K562 (cell line): Measurements from ENCODE around the gene PACS1. TPM values are rescaled to one million over a fixed set of nuclear protein-coding genes. Genes with fewer than 3 reads are reported as not detected.

Experiments used
- ATAC-seq: fragments of 200-7000 bp; cut with Tn5 transposase; 3 replicates; pipeline ENCODE4 v1.9.1; 2020; ENCODE audit warnings: moderate library complexity
- BruUV-seq: library from RNA; stranded (reverse); fragments of 400-500 nt; replicated peaks from 2 replicates; lab custom pipeline; 2021; lab: Mats Ljungman, UMichigan
- CTCF ChIA-PET: fragments of 300-600 bp; formaldehyde crosslinking; extraction: SDS; loops from one replicate; lab custom pipeline; 2021; ENCODE audit warnings: low intra/inter-chr PET ratio; lab: Yijun Ruan, JAX
- POLR2A ChIA-PET: fragments of 300-600, 350-650 bp; sonication (Branson Sonifier 250); formaldehyde crosslinking; extraction: SDS; loops from one replicate; lab custom pipeline; 2021; ENCODE audit warnings: antibody characterized with exemption, inconsistent platforms; lab: Yijun Ruan, JAX
- DNase-seq, 4 experiments: peaks; one replicate each; pipeline versions ENCODE4 v3.0.0 to v3.0.0-alpha.2; 2011 to 2018; ENCODE audit warnings: low spot score in 3 of 4, mixed read lengths in 3 of 4; ENCODE audit errors: extremely low read depth in 1 of 4
- FAIRE-seq: peaks from 2 replicates; lab custom pipeline; 2011; peaks lifted over from hg19 to GRCh38; lab: Jason Lieb, UNC
- H2AFZ ChIP-seq: 2 replicates; pipeline ENCODE4 v1.6.0; 2011; ENCODE audit warnings: low read depth, low read length, control low read depth, inconsistent platforms
- H3K27ac ChIP-seq: fragments of 200-600 bp; 3 replicates; pipeline ENCODE4 v1.8.0; 2011; ENCODE audit warnings: low read depth, mild to moderate bottlenecking, control low read depth, inconsistent platforms, low read length, moderate library complexity, mixed read lengths; ENCODE audit errors: extremely low read depth
- H3K27me3 ChIP-seq, 2 experiments: fragments of 300-600 bp in 1 of 2; 2 replicates in 1 of 2; 3 replicates in 1 of 2; pipeline versions ENCODE4 v1.6.0 to v1.8.0; 2011; ENCODE audit warnings: inconsistent platforms in 2 of 2, low read length in 2 of 2, mild to moderate bottlenecking in 1 of 2, mixed read lengths in 1 of 2, moderate library complexity in 1 of 2; ENCODE audit not compliant: control insufficient read depth in 2 of 2, insufficient read depth in 2 of 2
- H3K36me3 ChIP-seq: fragments of 300-600 bp; 3 replicates; pipeline ENCODE4 v1.8.0; 2011; ENCODE audit warnings: mild to moderate bottlenecking, low read length, inconsistent platforms; ENCODE audit not compliant: control insufficient read depth, insufficient read depth
- H3K4me1 ChIP-seq, 2 experiments: fragments of 200-600 bp in 1 of 2; replicated peaks in 1 of 2; 2 replicates in 1 of 2; 3 replicates in 1 of 2; pipeline versions ENCODE4 v1.5.1 to v1.8.0; 2011; ENCODE audit warnings: inconsistent platforms in 2 of 2, low read length in 2 of 2, mild to moderate bottlenecking in 1 of 2, mixed read lengths in 1 of 2, moderate library complexity in 1 of 2; ENCODE audit not compliant: control insufficient read depth in 2 of 2, insufficient read depth in 2 of 2
- H3K4me2 ChIP-seq: 2 replicates; pipeline ENCODE4 v1.6.1; 2011; ENCODE audit warnings: low read length, control low read depth, inconsistent platforms, mixed read lengths; ENCODE audit not compliant: insufficient read depth
- H3K4me3 ChIP-seq: fragments of 200-600 bp; sonication (generic), shearing (Covaris generic); 2 replicates; pipeline ENCODE4 v1.5.1; 2016; ENCODE audit warnings: control low read depth, inconsistent platforms
- H3K79me2 ChIP-seq: fragments of 200-600 bp; 3 replicates; pipeline ENCODE4 v1.8.0; 2011; ENCODE audit warnings: low read length, inconsistent platforms; ENCODE audit not compliant: control insufficient read depth, insufficient read depth
- H3K9ac ChIP-seq, 2 experiments: 2 replicates each; pipeline versions ENCODE4 v1.6.0 to v1.6.1; 2011; ENCODE audit warnings: low read depth in 2 of 2, low read length in 2 of 2, control low read depth in 1 of 2, inconsistent platforms in 1 of 2, mild to moderate bottlenecking in 1 of 2, mixed read lengths in 1 of 2; ENCODE audit not compliant: insufficient read depth in 1 of 2
- H3K9me1 ChIP-seq: one replicate; pipeline ENCODE4 v1.6.0; 2011; ENCODE audit warnings: inconsistent platforms, mild to moderate bottlenecking, low read length, moderate library complexity; ENCODE audit not compliant: control insufficient read depth, insufficient read depth
- H3K9me3 ChIP-seq: replicated peaks from 2 replicates; pipeline ENCODE4 v1.5.1; 2011; ENCODE audit warnings: low read depth, low read length, inconsistent platforms; ENCODE audit not compliant: control insufficient read depth, insufficient read depth
- H4K20me1 ChIP-seq: replicated peaks from 2 replicates; pipeline ENCODE4 v1.6.1; 2011; ENCODE audit warnings: low read length, inconsistent platforms, mixed read lengths; ENCODE audit not compliant: control insufficient read depth, insufficient read depth
- BRCA1 ChIP-seq, 2 experiments: fragments of 450-650 bp in 1 of 2; sonication (generic) in 1 of 2; formaldehyde crosslinking in 1 of 2; IDR thresholded peaks; 2 replicates each; pipeline versions ENCODE4 v1.5.0 to v1.6.1; 2017 to 2020; ENCODE audit warnings: mild to moderate bottlenecking in 1 of 2, missing genetic modification reagents in 1 of 2
- CBX5 ChIP-seq: IDR thresholded peaks from 2 replicates; pipeline ENCODE4 v1.6.1; 2014; ENCODE audit warnings: low read depth, borderline replicate concordance
- CBX8 ChIP-seq: fragments of 200-600 bp; sonication (generic); IDR thresholded peaks from 2 replicates; pipeline ENCODE4 v1.6.1; 2012; ENCODE audit warnings: borderline replicate concordance, mixed run types, low read depth, mild to moderate bottlenecking, moderate library complexity, mixed read lengths, low read length, control low read depth, inconsistent platforms; ENCODE audit not compliant: poor library complexity, severe bottlenecking; ENCODE audit errors: extremely low read depth
- DPF2 ChIP-seq: fragments of 450-650 bp; IDR thresholded peaks from 2 replicates; pipeline ENCODE4 v1.6.1; 2016
- EP400 ChIP-seq: fragments of 450-650 bp; IDR thresholded peaks from 2 replicates; pipeline ENCODE4 v1.6.1; 2017; ENCODE audit warnings: antibody characterized with exemption, mild to moderate bottlenecking, moderate library complexity
- GABPB2 ChIP-seq: fragments of 250-450 bp; sonication (Bioruptor Pico); conservative IDR thresholded peaks from 2 replicates; pipeline ENCODE4 v1.5.1; 2021; ENCODE audit warnings: mild to moderate bottlenecking
- GATA2 ChIP-seq: sonication (generic); formaldehyde crosslinking; IDR thresholded peaks from 2 replicates; pipeline ENCODE4 v1.4.0; 2020; ENCODE audit warnings: mild to moderate bottlenecking, missing genetic modification reagents
- HMG20A ChIP-seq: fragments of 450-650 bp; formaldehyde crosslinking; conservative IDR thresholded peaks from 2 replicates; pipeline ENCODE4 v1.4.0; 2020; ENCODE audit warnings: mild to moderate bottlenecking, mixed read lengths
- JUND ChIP-seq, 2 experiments: IDR thresholded peaks; 2 replicates in 1 of 2; 3 replicates in 1 of 2; pipeline ENCODE4 v1.6.1; 2011; ENCODE audit warnings: borderline replicate concordance in 2 of 2, low read depth in 2 of 2, low read length in 2 of 2, improper control_type of control experiment in 1 of 2, missing biosample characterization in 1 of 2, missing genetic modification characterization in 1 of 2, missing genetic modification reagents in 1 of 2
- KAT2B ChIP-seq: IDR thresholded peaks from one replicate; pipeline ENCODE4 v1.6.1; 2012; ENCODE audit warnings: low read depth, mild to moderate bottlenecking, control low read depth, inconsistent platforms, low read length, moderate library complexity
- NCOA2 ChIP-seq, 2 experiments: fragments of 450-650 bp; IDR thresholded peaks; 2 replicates each; pipeline ENCODE4 v1.6.1; 2018; ENCODE audit warnings: mild to moderate bottlenecking in 2 of 2, moderate library complexity in 1 of 2; ENCODE audit not compliant: partially characterized antibody in 2 of 2
- NFE2L1 ChIP-seq: fragments of 450-650 bp; IDR thresholded peaks from 2 replicates; pipeline ENCODE4 v1.6.1; 2016; ENCODE audit warnings: missing genetic modification characterization, low read depth, mild to moderate bottlenecking, missing compliant biosample characterization, moderate library complexity, borderline replicate concordance
- ZNF175 ChIP-seq: fragments of 200-800 bp; sonication (Bioruptor generic); IDR thresholded peaks from 2 replicates; pipeline ENCODE4 v1.6.1; 2016; ENCODE audit warnings: low read depth, mild to moderate bottlenecking, missing genetic modification characterization, missing compliant biosample characterization
- ZNF354B ChIP-seq: fragments of 250-450 bp; sonication (Bioruptor Pico); IDR thresholded peaks from 2 replicates; pipeline ENCODE4 v1.4.0; 2020
- ZNF778 ChIP-seq: fragments of 450-650 bp; formaldehyde crosslinking; IDR thresholded peaks from 2 replicates; pipeline ENCODE4 v1.4.0; 2020; ENCODE audit warnings: mild to moderate bottlenecking, moderate library complexity
- WGBS: fragments of 100-300 bp; shearing (Covaris generic); methylation state at CpG from one replicate; pipeline ENCODE4 v1.1.6; 2016; ENCODE audit warnings: low coverage, mixed read lengths; ENCODE audit not compliant: insufficient coverage; ENCODE audit errors: missing lambda C conversion rate; 5-methylcytosine and 5-hydroxymethylcytosine counted together
- in situ Hi-C: fragments of 300-500 bp; cut with MboI; formaldehyde crosslinking; loops from 4 replicates; pipeline ENCODE4 v1.15.0; 2018; ENCODE audit warnings: inconsistent platforms, mixed read lengths
- intact Hi-C: fragments of 100-400 bp; cut with micrococcal nuclease; formaldehyde crosslinking; loops from 2 replicates; pipeline ENCODE4 v1.14.2; 2022
- polyA plus RNA-seq, 8 experiments: library from polyadenylated mRNA; depleted of rRNA in 4 of 8; stranded (reverse) in 5 of 8; unstranded in 3 of 8; fragments of >200 nt; fragmentation: Nextera tagmentation in 2 of 8; fragmentation: Illumina TruSeq in 1 of 8; extraction: Ambion mirVana in 2 of 8; extraction: Trizol in 1 of 8; gene quantifications; 2 replicates each; pipeline versions ENCODE4 v1.2.1 to v1.2.3, GENCODE V29; 2011 to 2014; ENCODE audit warnings: inconsistent platforms in 1 of 8, missing spikeins in 1 of 8
- total RNA-seq, 7 experiments: library from RNA; depleted of rRNA in 6 of 7; stranded (reverse); fragments of >200 nt in 6 of 7; fragmentation: Illumina TruSeq in 2 of 7; extraction: Trizol in 2 of 7; gene quantifications; 2 replicates each; pipeline versions ENCODE4 v1.2.1 to v1.2.3, GENCODE V29; 2011 to 2021; ENCODE audit warnings: low replicate concordance in 1 of 7
- TF ChIP-seq, protein P1 (sequence below): IDR thresholded peaks from 2 replicates; pipeline ENCODE4 v1.6.1; 2014; ENCODE audit warnings: antibody characterized with exemption
- TF ChIP-seq, protein P2 (sequence below): fragments of 450-650 bp; conservative IDR thresholded peaks from 2 replicates; pipeline ENCODE4 v1.6.1; 2016; ENCODE audit warnings: missing genetic modification characterization, low read depth, mild to moderate bottlenecking, missing compliant biosample characterization, moderate library complexity

Gene PACS1
- total and polyA plus RNA-seq, 9 of the 15 experiments (the other 6 are each of a cell fraction or from before 2014, with no cell fraction given) = 0.34 to 28.1 (median 8.5) TPM

DNA sequence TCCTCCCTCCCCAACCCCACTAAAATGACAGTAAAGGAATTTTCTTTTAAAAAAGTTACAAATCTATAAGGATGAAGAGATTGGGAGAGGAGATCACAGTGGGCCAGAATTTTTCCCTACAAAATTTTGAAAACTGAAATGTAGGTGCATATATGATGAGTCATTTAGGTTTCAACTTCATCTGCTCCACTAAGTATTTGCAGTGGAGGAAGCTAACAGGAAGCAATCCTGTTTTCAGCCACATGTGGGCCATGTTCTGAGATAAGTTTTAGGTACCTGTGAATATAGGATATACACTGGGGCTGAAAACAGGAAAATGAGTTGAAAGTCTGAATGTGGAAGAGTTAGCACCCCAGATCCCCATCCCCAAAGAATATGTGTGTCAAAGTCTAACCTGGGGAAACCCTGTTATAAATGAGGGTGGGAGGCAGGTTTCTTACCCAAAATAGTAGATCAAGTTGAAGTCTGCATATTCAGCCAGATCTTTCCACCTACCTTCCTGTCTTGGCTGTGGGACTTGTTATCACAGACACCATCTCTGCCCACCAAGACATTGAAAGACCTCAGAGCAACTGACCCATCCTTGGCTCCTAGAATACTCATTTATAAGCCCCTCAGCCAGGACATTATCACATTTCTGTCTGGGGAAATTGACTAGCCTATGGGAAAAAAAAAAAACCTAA is 87.3 kb downstream of the PACS1 start (continued):
- 0 out of 2 replicates have a peak, but pooled peaks have one; percentile 45 for TF ChIP-seq GATA2
- no peak for TF ChIP-seq EP400
- TF ChIP-seq, protein P1, sequence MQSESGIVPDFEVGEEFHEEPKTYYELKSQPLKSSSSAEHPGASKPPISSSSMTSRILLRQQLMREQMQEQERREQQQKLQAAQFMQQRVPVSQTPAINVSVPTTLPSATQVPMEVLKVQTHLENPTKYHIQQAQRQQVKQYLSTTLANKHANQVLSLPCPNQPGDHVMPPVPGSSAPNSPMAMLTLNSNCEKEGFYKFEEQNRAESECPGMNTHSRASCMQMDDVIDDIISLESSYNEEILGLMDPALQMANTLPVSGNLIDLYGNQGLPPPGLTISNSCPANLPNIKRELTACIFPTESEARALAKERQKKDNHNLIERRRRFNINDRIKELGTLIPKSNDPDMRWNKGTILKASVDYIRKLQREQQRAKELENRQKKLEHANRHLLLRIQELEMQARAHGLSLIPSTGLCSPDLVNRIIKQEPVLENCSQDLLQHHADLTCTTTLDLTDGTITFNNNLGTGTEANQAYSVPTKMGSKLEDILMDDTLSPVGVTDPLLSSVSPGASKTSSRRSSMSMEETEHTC = no peak
- TF ChIP-seq GABPB2 (CRISPR knock-in tag) = no peak
- peak; percentile 52; the same call in 1 of the 2 replicates for TF ChIP-seq DPF2
- peak; percentile 72 for TF ChIP-seq NFE2L1 (tag)
- TF ChIP-seq JUND (IDR thresholded peaks at IDR 0.05; ENCODE audit: borderline replicate concordance, low read depth, low read length) = peak; percentile 19; the same call in 1 of the 2 replicates
- TF ChIP-seq JUND (tag; IDR thresholded peaks at IDR 0.05; ENCODE audit: borderline replicate concordance, low read depth, low read length) = no peak

DNA sequence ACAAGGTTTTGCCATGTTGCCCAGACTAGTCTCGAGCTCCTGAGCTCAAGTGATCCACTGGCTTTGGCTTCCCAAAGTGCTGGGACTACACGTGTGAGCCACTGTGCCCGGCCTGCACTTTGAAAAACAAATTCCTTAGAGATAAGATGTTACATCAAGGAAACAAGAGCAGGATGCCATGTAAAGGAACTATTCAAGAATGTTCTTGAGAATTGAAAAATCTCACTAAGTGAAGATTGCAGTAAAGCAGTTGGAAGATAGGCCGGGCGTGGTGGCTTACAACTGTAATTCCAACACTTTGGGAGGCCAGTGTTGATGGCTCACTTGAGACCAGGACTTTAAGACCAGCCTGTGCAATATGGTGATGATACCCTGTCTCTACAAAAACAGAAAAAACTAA is 88.1 kb downstream of the PACS1 start:
- Histone ChIP-seq H2AFZ (no peak overlapping the region), H3K36me3 (no peaks in the 10 kb centered on the region), H3K9me1 (no peaks in the 10 kb centered on the region), H3K9me3 (no peaks in the 10 kb centered on the region), H3K4me1 (peaks cover 3 to 9% of the 10 kb centered on the region in 2 experiments; a peak in 3 of 5 replicates), H4K20me1 (no peaks in the 10 kb centered on the region), H3K27me3 (no peaks in the 10 kb centered on the region), H3K4me2 (no peak overlapping the region), H3K4me3 (no peak overlapping the region), H3K79me2 (0 out of 3 replicates have a peak, but pooled peaks cover 3% of the 10 kb centered on the region), H3K27ac (no peak overlapping the region), H3K9ac (no peak overlapping the region)
- no peak for TF ChIP-seq ZNF354B (CRISPR knock-in tag)
- TF ChIP-seq ZNF175 (CRISPR knock-in tag) = no peak
- no peak for TF ChIP-seq ZNF778 (CRISPR knock-in tag)
- TF ChIP-seq KAT2B = no peak
- no peak for TF ChIP-seq NCOA2 (IDR thresholded peaks at IDR 0.05; ENCODE audit: partially characterized antibody in 2 of 2)
- no peak for TF ChIP-seq CBX8
- TF ChIP-seq, protein P2, sequence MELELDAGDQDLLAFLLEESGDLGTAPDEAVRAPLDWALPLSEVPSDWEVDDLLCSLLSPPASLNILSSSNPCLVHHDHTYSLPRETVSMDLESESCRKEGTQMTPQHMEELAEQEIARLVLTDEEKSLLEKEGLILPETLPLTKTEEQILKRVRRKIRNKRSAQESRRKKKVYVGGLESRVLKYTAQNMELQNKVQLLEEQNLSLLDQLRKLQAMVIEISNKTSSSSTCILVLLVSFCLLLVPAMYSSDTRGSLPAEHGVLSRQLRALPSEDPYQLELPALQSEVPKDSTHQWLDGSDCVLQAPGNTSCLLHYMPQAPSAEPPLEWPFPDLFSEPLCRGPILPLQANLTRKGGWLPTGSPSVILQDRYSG (tag) = no peak
- no peak for TF ChIP-seq HMG20A (CRISPR knock-in tag)
- no peak for TF ChIP-seq BRCA1 (IDR thresholded peaks at IDR 0.05)
- no peak for TF ChIP-seq BRCA1 (CRISPR knock-in tag; IDR thresholded peaks at IDR 0.05)
- no peak for TF ChIP-seq CBX5
- no peak for DNase-seq
- 81% methylated on average over 5 of the region's 5 CpGs for WGBS
- FAIRE-seq = no peak
- in situ Hi-C loops = no loop called here
- ChIA-PET POLR2A (interaction anchor here (0.6 kb wide), 1 partner anchor 654 kb away, joined by 3 read pairs; no protein-coding TSS in a partner anchor), CTCF (no interaction called here)
- ATAC-seq = no peak
- intact Hi-C loops = no loop called here
- BruUV-seq = no TSS peak
